ENCODE data around the gene TMEM52B. TPM values are rescaled to one million over a fixed set of nuclear protein-coding genes. Genes with fewer than 3 reads are reported as not detected.

TMEM52B gene
- total RNA-seq, 1 experiment from 2014 or later: 46.0 TPM

DNA sequence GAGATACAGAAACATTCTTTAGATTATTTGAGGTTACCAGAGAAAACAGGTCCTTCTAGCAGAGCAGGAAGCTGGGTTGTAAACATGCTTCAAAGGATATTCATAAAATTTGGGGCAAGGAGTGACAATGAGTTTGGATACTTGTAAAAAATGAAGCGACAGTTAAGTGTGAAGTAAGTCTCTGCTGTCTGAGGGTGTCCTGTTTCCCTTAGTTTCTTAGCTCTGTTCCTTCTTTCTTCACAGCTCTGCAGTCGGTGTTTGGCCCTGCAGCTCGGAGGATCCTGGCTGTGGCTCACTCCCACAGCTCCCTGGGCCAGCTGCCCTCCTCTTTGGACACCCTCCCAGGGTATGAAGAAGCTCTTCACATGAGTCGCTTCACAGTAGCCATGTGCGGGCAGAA is 10.8 kb downstream of the TMEM52B start:
- no TSS peak for BruUV-seq (replicated peaks)
- Histone ChIP-seq H3K4me1 (peaks cover 38% of the 10 kb centered on the region), H3K36me3 (ENCODE audit: control insufficient read depth, insufficient read depth, low read length) (no peaks in the 10 kb centered on the region; the same call in 1 of the 2 replicates), H3K9me3 (no peaks in the 10 kb centered on the region), H3K4me3 (ENCODE audit: low read depth, low read length) (no peak overlapping the region), H3K27me3 (replicated peaks; ENCODE audit: control insufficient read depth, insufficient read depth, low read length) (no peaks in the 10 kb centered on the region)
- H3K27me3 Mint-ChIP-seq (ENCODE audit: insufficient read depth, unreplicated experiment): no peaks in the 10 kb centered on the region
- TF ChIP-seq, protein P1, sequence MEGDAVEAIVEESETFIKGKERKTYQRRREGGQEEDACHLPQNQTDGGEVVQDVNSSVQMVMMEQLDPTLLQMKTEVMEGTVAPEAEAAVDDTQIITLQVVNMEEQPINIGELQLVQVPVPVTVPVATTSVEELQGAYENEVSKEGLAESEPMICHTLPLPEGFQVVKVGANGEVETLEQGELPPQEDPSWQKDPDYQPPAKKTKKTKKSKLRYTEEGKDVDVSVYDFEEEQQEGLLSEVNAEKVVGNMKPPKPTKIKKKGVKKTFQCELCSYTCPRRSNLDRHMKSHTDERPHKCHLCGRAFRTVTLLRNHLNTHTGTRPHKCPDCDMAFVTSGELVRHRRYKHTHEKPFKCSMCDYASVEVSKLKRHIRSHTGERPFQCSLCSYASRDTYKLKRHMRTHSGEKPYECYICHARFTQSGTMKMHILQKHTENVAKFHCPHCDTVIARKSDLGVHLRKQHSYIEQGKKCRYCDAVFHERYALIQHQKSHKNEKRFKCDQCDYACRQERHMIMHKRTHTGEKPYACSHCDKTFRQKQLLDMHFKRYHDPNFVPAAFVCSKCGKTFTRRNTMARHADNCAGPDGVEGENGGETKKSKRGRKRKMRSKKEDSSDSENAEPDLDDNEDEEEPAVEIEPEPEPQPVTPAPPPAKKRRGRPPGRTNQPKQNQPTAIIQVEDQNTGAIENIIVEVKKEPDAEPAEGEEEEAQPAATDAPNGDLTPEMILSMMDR (IDR thresholded peaks at IDR 0.05; ENCODE audit: insufficient read depth in 1 of 2, low read depth in 1 of 2, low read length in 1 of 2, severe bottlenecking in 1 of 2, unreplicated experiment in 1 of 2): no peak
- CTCF ChIA-PET: interaction anchor here (0.7 to 2.3 kb wide), 8 partner anchors 10 to 180 kb away, joined by 3 to 44 read pairs (median 3); partner anchors contain the start of genes CLEC12B and TMEM52B
- H3K9me3 Mint-ChIP-seq (ENCODE audit: unreplicated experiment): peaks cover 10% of the 10 kb centered on the region
- H3K4me3 Mint-ChIP-seq (ENCODE audit: unreplicated experiment): peak overlapping the region; percentile 43
- intact Hi-C loops (cut with micrococcal nuclease; ENCODE audit: unreplicated experiment): loop anchor here (1.0 to 2.0 kb wide), 6 partner anchors 13 to 179 kb away; partner anchors contain the start of genes CLEC12B and GABARAPL1
- H3K27ac Mint-ChIP-seq (ENCODE audit: unreplicated experiment): peak overlapping the region; percentile 69
- peaks cover 52% of the 10 kb centered on the region for H3K4me1 Mint-ChIP-seq (ENCODE audit: low read depth, unreplicated experiment)
- peaks cover 23% of the 10 kb centered on the region for H3K36me3 Mint-ChIP-seq (ENCODE audit: insufficient read depth, unreplicated experiment)
- peak in 1 of 2 experiments; percentile 59 for DNase-seq
- POLR2A ChIA-PET: interaction anchor here (0.6 to 0.7 kb wide), 7 partner anchors 19 to 177 kb away, joined by 3 to 17 read pairs (median 5); no protein-coding TSS in a partner anchor

DNA sequence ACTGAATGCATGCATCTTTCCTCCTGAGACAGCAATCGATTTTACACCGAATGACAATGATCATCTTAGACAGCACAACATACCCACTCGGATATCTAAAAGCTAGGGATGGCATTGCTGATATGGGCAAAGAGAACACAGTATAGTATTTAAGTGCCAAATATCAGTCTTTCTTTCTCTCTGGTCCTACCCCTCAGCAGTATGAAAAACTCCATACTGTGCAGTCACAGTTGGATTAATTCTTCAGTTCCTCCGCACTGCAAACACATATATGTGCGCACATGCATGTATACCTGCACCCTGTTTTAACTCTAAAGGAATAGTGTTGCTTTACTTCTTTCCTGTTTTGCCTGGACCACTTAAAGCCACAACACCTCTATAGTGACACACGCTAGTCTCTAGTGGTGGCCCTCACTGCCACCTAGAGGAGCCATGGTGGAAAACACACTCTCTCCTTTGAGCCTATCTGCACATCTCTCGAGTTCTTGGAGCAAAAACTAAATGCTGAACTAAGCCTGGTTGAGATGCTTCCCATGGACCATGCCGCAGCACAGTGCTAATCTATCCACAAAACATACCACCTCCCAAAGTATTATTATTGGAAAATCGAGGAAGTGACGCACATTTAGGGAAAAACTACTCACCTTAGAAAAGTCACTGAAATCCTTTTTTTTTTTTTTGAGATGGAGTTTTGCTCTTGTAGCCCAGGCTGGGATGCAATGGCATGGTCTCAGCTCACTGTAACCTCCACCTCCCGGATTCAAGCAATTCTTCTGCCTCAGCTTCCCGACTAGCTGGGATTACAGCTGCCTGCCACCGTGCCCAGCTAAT is 11.9 kb downstream of the TMEM52B start:
- CTCF ChIA-PET: interaction anchor here (0.6 to 2.3 kb wide), 9 partner anchors 11 to 377 kb away, joined by 3 to 44 read pairs (median 5); partner anchors contain the start of genes CLEC12B and TMEM52B
- H3K4me1 Mint-ChIP-seq (ENCODE audit: low read depth, unreplicated experiment): peaks cover 50% of the 10 kb centered on the region
- H3K27me3 Mint-ChIP-seq (ENCODE audit: insufficient read depth, unreplicated experiment): no peaks in the 10 kb centered on the region
- Histone ChIP-seq H3K27me3 (replicated peaks; ENCODE audit: control insufficient read depth, insufficient read depth, low read length) (no peaks in the 10 kb centered on the region), H3K36me3 (ENCODE audit: control insufficient read depth, insufficient read depth, low read length) (no peaks in the 10 kb centered on the region), H3K9me3 (no peaks in the 10 kb centered on the region), H3K4me1 (peaks cover 34% of the 10 kb centered on the region), H3K4me3 (ENCODE audit: low read depth, low read length) (no peak overlapping the region)
- no peak overlapping the region for H3K4me3 Mint-ChIP-seq (ENCODE audit: unreplicated experiment)
- H3K36me3 Mint-ChIP-seq (ENCODE audit: insufficient read depth, unreplicated experiment): peaks cover 23% of the 10 kb centered on the region
- BruUV-seq (replicated peaks): no TSS peak
- H3K9me3 Mint-ChIP-seq (ENCODE audit: unreplicated experiment): peaks cover 10% of the 10 kb centered on the region
- H3K27ac Mint-ChIP-seq (ENCODE audit: unreplicated experiment): peak overlapping the region; percentile 4
- peak; percentile 79 to 81 for DNase-seq
- intact Hi-C loops (cut with micrococcal nuclease; ENCODE audit: unreplicated experiment): loop anchor here (1.0 to 2.0 kb wide), 5 partner anchors 22 to 180 kb away; partner anchors contain the start of genes CLEC12B and GABARAPL1
- TF ChIP-seq, protein P1 (IDR thresholded peaks at IDR 0.05; ENCODE audit: insufficient read depth in 1 of 2, low read depth in 1 of 2, low read length in 1 of 2, severe bottlenecking in 1 of 2, unreplicated experiment in 1 of 2): peak; percentile 79 to 96
- POLR2A ChIA-PET: no interaction called here

DNA sequence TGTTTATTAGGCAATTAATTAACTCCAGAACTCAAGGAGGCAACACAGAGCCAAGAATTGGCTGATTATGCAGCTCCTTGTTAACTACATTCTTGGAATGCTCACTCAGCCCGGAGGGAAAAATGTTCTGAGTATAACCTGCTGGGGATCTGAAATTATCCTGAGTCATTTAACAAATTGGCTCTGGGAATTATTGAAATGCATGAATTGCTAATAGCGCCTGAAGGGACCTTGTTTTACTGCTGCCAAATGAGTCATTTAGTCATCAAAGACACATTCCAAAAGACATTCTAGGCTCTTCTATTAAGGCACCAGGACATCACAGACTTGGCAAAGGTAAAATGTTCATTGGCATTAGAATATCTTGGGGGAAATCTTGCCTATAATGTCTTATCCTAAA is 13.0 kb downstream of the TMEM52B start:
- ChIA-PET POLR2A (no interaction called here), CTCF (interaction anchor here (1.0 to 1.3 kb wide), 2 partner anchors 16 to 181 kb away, joined by 5 to 13 read pairs; partner anchors contain the start of gene CLEC12B)
- TF ChIP-seq, protein P1 (IDR thresholded peaks at IDR 0.05; ENCODE audit: insufficient read depth in 1 of 2, low read depth in 1 of 2, low read length in 1 of 2, severe bottlenecking in 1 of 2, unreplicated experiment in 1 of 2): no peak
- DNase-seq: no peak
- no peak overlapping the region for H3K4me3 ChIP-seq (ENCODE audit: low read depth, low read length)
- H3K9me3 ChIP-seq: no peaks in the 10 kb centered on the region
- peaks cover 10% of the 10 kb centered on the region for H3K9me3 Mint-ChIP-seq (ENCODE audit: unreplicated experiment)
- H3K27ac Mint-ChIP-seq (ENCODE audit: unreplicated experiment): no peak overlapping the region
- H3K4me1 Mint-ChIP-seq (ENCODE audit: low read depth, unreplicated experiment): peaks cover 50% of the 10 kb centered on the region
- intact Hi-C loops (cut with micrococcal nuclease; ENCODE audit: unreplicated experiment): loop anchor here (2.0 kb wide), 2 partner anchors 25 to 157 kb away; no protein-coding TSS in a partner anchor
- peaks cover 34% of the 10 kb centered on the region for H3K4me1 ChIP-seq
- no peaks in the 10 kb centered on the region for H3K36me3 ChIP-seq (ENCODE audit: control insufficient read depth, insufficient read depth, low read length)
- no peaks in the 10 kb centered on the region for H3K27me3 Mint-ChIP-seq (ENCODE audit: insufficient read depth, unreplicated experiment)
- peaks cover 18% of the 10 kb centered on the region for H3K36me3 Mint-ChIP-seq (ENCODE audit: insufficient read depth, unreplicated experiment)
- no peak overlapping the region for H3K4me3 Mint-ChIP-seq (ENCODE audit: unreplicated experiment)
- no peaks in the 10 kb centered on the region for H3K27me3 ChIP-seq (replicated peaks; ENCODE audit: control insufficient read depth, insufficient read depth, low read length)
- no TSS peak for BruUV-seq (replicated peaks)

Measured in Caco-2 (cell line).